GM12878 (cell line): Measurements from ENCODE around the gene DAZAP1. TPM values are rescaled to one million over a fixed set of nuclear protein-coding genes. Genes with fewer than 3 reads are reported as not detected.

ENCODE experiments used
- ATAC-seq: fragments of 200-7000 bp; cut with Tn5 transposase; 3 replicates; pipeline ENCODE4 v1.9.1; 2020; ENCODE audit warnings: mild to moderate bottlenecking, moderate library complexity
- BruUV-seq: library from RNA; stranded (reverse); fragments of 400-500 nt; replicated peaks from 2 replicates; lab custom pipeline; 2021; lab: Mats Ljungman, UMichigan
- CTCF ChIA-PET: fragments of 300-600 bp; sonication (Branson Sonifier 250); formaldehyde crosslinking; extraction: SDS; loops from one replicate; lab custom pipeline; 2021; ENCODE audit warnings: inconsistent platforms; lab: Yijun Ruan, JAX
- POLR2A ChIA-PET: fragments of 350-600 bp; formaldehyde crosslinking; extraction: SDS; loops from one replicate; lab custom pipeline; 2021; ENCODE audit warnings: inconsistent platforms; lab: Charles Lee
- RAD21 ChIA-PET: fragments of 300-600 bp; sonication (Branson Sonifier 250); formaldehyde crosslinking; loops from one replicate; lab custom pipeline; 2023; ENCODE audit warnings: antibody characterized with exemption; ENCODE audit not compliant: unreplicated experiment; lab: Charles Lee
- SMC1A ChIA-PET: fragments of 300-600 bp; sonication (Branson Sonifier 250); formaldehyde crosslinking; loops from one replicate; lab custom pipeline; 2023; ENCODE audit not compliant: unreplicated experiment, uncharacterized antibody; lab: Charles Lee
- DNase-seq: peaks from one replicate; pipeline ENCODE4 v3.0.0-alpha.2; 2011; ENCODE audit warnings: low read depth, low spot score
- FAIRE-seq: peaks from 3 replicates; lab custom pipeline; 2011; peaks lifted over from hg19 to GRCh38; lab: Jason Lieb, UNC
- H2AFZ ChIP-seq: 2 replicates; pipeline ENCODE4 v1.6.0; 2011; ENCODE audit warnings: low read depth, low read length, control low read depth; ENCODE audit not compliant: control insufficient read depth
- H3K27ac ChIP-seq: 2 replicates; pipeline ENCODE4 v1.5.1; 2011; ENCODE audit warnings: control low read depth; ENCODE audit not compliant: control insufficient read depth, insufficient read depth
- H3K27me3 ChIP-seq, 2 experiments: replicated peaks in 1 of 2; 2 replicates each; pipeline versions ENCODE4 v1.6.0 to v1.6.1; 2011; ENCODE audit warnings: low read length in 1 of 2; ENCODE audit not compliant: control insufficient read depth in 2 of 2, insufficient read depth in 2 of 2
- H3K36me3 ChIP-seq, 2 experiments: 2 replicates each; pipeline ENCODE4 v1.5.1; 2011; ENCODE audit warnings: low read length in 1 of 2; ENCODE audit not compliant: control insufficient read depth in 2 of 2, insufficient read depth in 2 of 2
- H3K4me1 ChIP-seq: 2 replicates; pipeline ENCODE4 v1.6.1; 2011; ENCODE audit warnings: mild to moderate bottlenecking, low read length, moderate library complexity, mixed read lengths; ENCODE audit not compliant: control insufficient read depth, insufficient read depth
- H3K4me2 ChIP-seq: 2 replicates; pipeline ENCODE4 v1.6.0; 2011; ENCODE audit warnings: control low read depth; ENCODE audit not compliant: control insufficient read depth, insufficient read depth
- H3K4me3 ChIP-seq: fragments of 200-600 bp; sonication (generic); 2 replicates; pipeline ENCODE4 v1.5.1; 2016
- H3K79me2 ChIP-seq: 2 replicates; pipeline ENCODE4 v1.6.0; 2011; ENCODE audit warnings: low read length; ENCODE audit not compliant: control insufficient read depth, insufficient read depth
- H3K9ac ChIP-seq: 2 replicates; pipeline ENCODE4 v1.8.0; 2011; ENCODE audit warnings: low read length, control low read depth, mixed read lengths; ENCODE audit not compliant: control insufficient read depth, insufficient read depth
- H3K9me3 ChIP-seq: replicated peaks from 3 replicates; pipeline ENCODE4 v1.5.1; 2011; ENCODE audit warnings: mild to moderate bottlenecking, low read length; ENCODE audit not compliant: control insufficient read depth, insufficient read depth
- H4K20me1 ChIP-seq: 2 replicates; pipeline ENCODE4 v1.6.0; 2011; ENCODE audit not compliant: control insufficient read depth, insufficient read depth
- GATAD2B ChIP-seq: fragments of 450-650 bp; conservative IDR thresholded peaks from 2 replicates; pipeline ENCODE4 v1.6.1; 2017; ENCODE audit warnings: low read depth, mild to moderate bottlenecking, moderate library complexity
- JUND ChIP-seq: IDR thresholded peaks from 2 replicates; pipeline ENCODE4 v1.6.1; 2012; ENCODE audit warnings: low read depth, mild to moderate bottlenecking, low read length, improper control_type of control experiment, moderate library complexity
- MAX ChIP-seq: IDR thresholded peaks from 2 replicates; pipeline ENCODE4 v1.6.1; 2012; ENCODE audit warnings: low read depth, low read length, improper control_type of control experiment
- NR2F1 ChIP-seq: fragments of 450-650 bp; conservative IDR thresholded peaks from 2 replicates; pipeline ENCODE4 v1.6.1; 2017; ENCODE audit warnings: mild to moderate bottlenecking
- WGBS: methylation state at CpG from one replicate; pipeline ENCODE4 v1.1.6; 2016; ENCODE audit warnings: low lambda C conversion rate; ENCODE audit not compliant: insufficient replicate concordance, insufficient coverage; ENCODE audit errors: missing lambda C conversion rate; 5-methylcytosine and 5-hydroxymethylcytosine counted together
- in situ Hi-C: fragments of 300-500 bp; cut with MboI; formaldehyde crosslinking; loops from 9 replicates; pipeline ENCODE4 v1.14.3; 2018; ENCODE audit warnings: mixed read lengths
- intact Hi-C: fragments of 100-400 bp; cut with micrococcal nuclease; formaldehyde crosslinking; loops from one replicate; pipeline ENCODE4 v1.14.2; 2022; ENCODE audit not compliant: unreplicated experiment
- polyA plus RNA-seq, 11 experiments: library from polyadenylated mRNA; depleted of rRNA in 4 of 11; unstranded in 6 of 11; stranded (reverse) in 5 of 11; fragments of >200 nt; fragmentation: Nextera tagmentation in 4 of 11; fragmentation: Illumina TruSeq in 1 of 11; extraction: Ambion mirVana in 4 of 11; extraction: Trizol in 1 of 11; gene quantifications; 1 replicate in 1 of 11; 2 replicates in 10 of 11; pipeline versions ENCODE4 v1.2.1 to v1.2.3, GENCODE V29; 2011 to 2016; ENCODE audit warnings: inconsistent platforms in 2 of 11, missing spikeins in 2 of 11, low read depth in 1 of 11
- total RNA-seq, 4 experiments: library from RNA; depleted of rRNA in 3 of 4; stranded (reverse); fragments of >200 nt in 3 of 4; fragmentation: Illumina TruSeq in 1 of 4; extraction: Trizol in 1 of 4; gene quantifications; 2 replicates each; pipeline versions ENCODE4 v1.2.1 to v1.2.3, GENCODE V29; 2013 to 2021

The DAZAP1 gene
- total and polyA plus RNA-seq, 10 of the 15 experiments (the other 5 are each of a cell fraction or from before 2014, with no cell fraction given): 9.9 to 240 (median 92.3) TPM

- no peaks in the 10 kb centered on the region for H3K79me2 ChIP-seq
- 96% methylated on average over 52 of the region's 52 CpGs for WGBS
- H3K27me3 ChIP-seq: no peaks in the 10 kb centered on the region
- no peak overlapping the region for H3K4me2 ChIP-seq
- in situ Hi-C loops (loop anchor here (5.0 kb wide), 2 partner anchors 53 to 93 kb away; partner anchors contain the start of gene FAM174C), intact Hi-C loops (no loop called here)
- BruUV-seq: no TSS peak
- TF ChIP-seq GATAD2B (no peak), JUND (no peak), NR2F1 (no peak), MAX (no peak)
- ATAC-seq (no peak), DNase-seq (no peak), FAIRE-seq (no peak)
- no peak overlapping the region for H2AFZ ChIP-seq
- RAD21 ChIA-PET: interaction anchor here (1.6 to 2.3 kb wide), 2 partner anchors 54 to 91 kb away, joined by 11 to 22 read pairs; no protein-coding TSS in a partner anchor
- H3K27ac ChIP-seq: no peak overlapping the region
- no peaks in the 10 kb centered on the region for H3K9me3 ChIP-seq
- H3K4me1 ChIP-seq: no peaks in the 10 kb centered on the region
- no peaks in the 10 kb centered on the region for H4K20me1 ChIP-seq
- no peak overlapping the region for H3K9ac ChIP-seq
- no peak overlapping the region for H3K4me3 ChIP-seq
- H3K36me3 ChIP-seq: peaks cover 4 to 8% of the 10 kb centered on the region in 2 experiments; a peak in 2 of 4 replicates
- SMC1A ChIA-PET: interaction anchor here (1.0 to 1.2 kb wide), 2 partner anchors 22 to 53 kb away, joined by 3 to 5 read pairs; no protein-coding TSS in a partner anchor
- POLR2A ChIA-PET: no interaction called here
- CTCF ChIA-PET: interaction anchor here (0.8 to 5.0 kb wide), 4 partner anchors 7 to 127 kb away, joined by 3 to 42 read pairs (median 32); no protein-coding TSS in a partner anchor
Observed at GRCh38 chr19:1370579-1371361, 36.6 kb upstream of the DAZAP1 start.
